Suppressor macrophage treated with lipopolysaccharide for 1 hour (primary cell): ENCODE measurements around the gene OR1J2.

ENCODE experiments used
- DNase-seq, 3 donors: peaks; one replicate each; pipeline ENCODE4 v3.0.0-alpha.2; 2020 to 2022

The OR1J2 gene

DNA sequence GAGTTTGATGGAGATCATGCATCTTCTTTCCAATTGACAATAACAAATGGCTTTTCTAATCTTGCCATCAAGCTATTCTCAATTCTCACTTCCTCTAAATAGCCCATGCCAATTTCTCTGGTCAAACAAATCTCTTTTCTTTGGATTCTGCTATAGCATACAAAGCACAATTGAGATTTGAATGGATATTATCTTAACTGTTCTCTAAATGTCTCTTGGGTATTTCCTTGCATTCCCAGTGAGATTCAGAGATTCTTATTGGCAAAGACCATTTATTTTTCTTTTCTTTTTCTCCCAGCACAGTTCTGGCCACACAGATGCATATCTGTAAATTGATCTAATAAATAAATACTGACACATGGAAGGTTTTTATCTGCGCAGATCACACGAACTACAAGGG, 42.2 kb downstream of the OR1J2 start, which contains the start of gene OR1N2:
Gene OR1N2, plus strand, starts transcription at position 301 of the 400 bp plus-strand sequence. CDS start 100 bp downstream, outside the sequence.
- no peak for DNase-seq
